Right atrium auricular region (tissue), 2 donors: ENCODE results near the gene RANBP3. TPM values are rescaled to one million over a fixed set of nuclear protein-coding genes. Genes with fewer than 3 reads are reported as not detected.

ENCODE experiments used
- DNase-seq: peaks from one replicate; pipeline ENCODE4 v3.0.0-alpha.2; 2019; ENCODE audit warnings: low spot score
- H3K27ac ChIP-seq, 2 donors: fragments of 200-600 bp; sonication (generic); 1 replicate in 1 of 2; 2 replicates in 1 of 2; pipeline ENCODE4 v1.5.1; 2016 to 2019
- H3K27me3 ChIP-seq, 2 donors: fragments of 200-600 bp; sonication (generic); one replicate each; pipeline versions ENCODE4 v1.5.1 to v1.6.0; 2017 to 2019
- H3K36me3 ChIP-seq: fragments of 200-600 bp; sonication (generic); one replicate; pipeline ENCODE4 v1.5.1; 2016
- H3K4me1 ChIP-seq, 2 donors: fragments of 200-600 bp; sonication (generic); one replicate each; pipeline versions ENCODE4 v1.5.1 to v1.6.0; 2017 to 2019
- H3K4me3 ChIP-seq, 2 donors: fragments of 200-600 bp; sonication (generic); 1 replicate in 1 of 2; 2 replicates in 1 of 2; pipeline ENCODE4 v1.5.1; 2017 to 2019; ENCODE audit warnings: mild to moderate bottlenecking in 1 of 2, moderate library complexity in 1 of 2
- H3K9me3 ChIP-seq, 2 donors: fragments of 200-600 bp; sonication (generic); one replicate each; pipeline ENCODE4 v1.5.1; 2019
- total RNA-seq, 2 donors: library from RNA; depleted of rRNA; stranded (reverse); fragments of >200 nt; gene quantifications; one replicate each; pipeline ENCODE4 v1.1.0, GENCODE V29; 2016
- TF ChIP-seq, protein P1 (sequence below), 2 donors: fragments of 200-600 bp; sonication (generic); IDR thresholded peaks; one replicate each; pipeline ENCODE4 v1.5.1; 2019; ENCODE audit warnings: antibody characterized with exemption in 2 of 2

Gene RANBP3
- total RNA-seq, 2 donors from 2014 or later, result 53.6 to 54.7 TPM

DNA sequence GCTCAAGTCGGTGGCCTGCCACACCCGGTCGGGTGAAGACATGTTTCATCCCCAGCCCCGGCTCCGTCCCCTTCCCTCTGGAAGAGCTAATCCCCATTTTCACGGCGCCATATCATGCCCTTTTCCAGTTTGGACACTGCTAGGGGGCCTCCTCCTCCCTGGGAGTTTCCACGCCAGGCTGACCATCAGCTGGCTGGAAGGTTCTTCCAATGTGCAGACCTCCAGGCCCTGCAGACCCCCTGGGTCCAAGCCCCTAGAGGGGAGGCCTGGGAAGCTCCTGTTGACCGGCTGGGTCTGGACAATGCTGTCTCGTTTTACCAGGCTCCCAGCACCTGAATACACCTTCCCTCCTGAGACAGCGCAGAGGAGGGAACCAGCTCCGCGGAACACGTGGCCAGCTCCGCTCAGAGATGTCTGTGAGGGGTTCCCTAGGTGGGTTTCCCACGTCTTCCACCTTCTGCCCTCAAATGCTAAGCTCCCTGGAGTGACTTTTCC, 44.7 kb upstream of the RANBP3 start:
- H3K4me3 ChIP-seq, result no peak overlapping the region
- TF ChIP-seq, protein P1, sequence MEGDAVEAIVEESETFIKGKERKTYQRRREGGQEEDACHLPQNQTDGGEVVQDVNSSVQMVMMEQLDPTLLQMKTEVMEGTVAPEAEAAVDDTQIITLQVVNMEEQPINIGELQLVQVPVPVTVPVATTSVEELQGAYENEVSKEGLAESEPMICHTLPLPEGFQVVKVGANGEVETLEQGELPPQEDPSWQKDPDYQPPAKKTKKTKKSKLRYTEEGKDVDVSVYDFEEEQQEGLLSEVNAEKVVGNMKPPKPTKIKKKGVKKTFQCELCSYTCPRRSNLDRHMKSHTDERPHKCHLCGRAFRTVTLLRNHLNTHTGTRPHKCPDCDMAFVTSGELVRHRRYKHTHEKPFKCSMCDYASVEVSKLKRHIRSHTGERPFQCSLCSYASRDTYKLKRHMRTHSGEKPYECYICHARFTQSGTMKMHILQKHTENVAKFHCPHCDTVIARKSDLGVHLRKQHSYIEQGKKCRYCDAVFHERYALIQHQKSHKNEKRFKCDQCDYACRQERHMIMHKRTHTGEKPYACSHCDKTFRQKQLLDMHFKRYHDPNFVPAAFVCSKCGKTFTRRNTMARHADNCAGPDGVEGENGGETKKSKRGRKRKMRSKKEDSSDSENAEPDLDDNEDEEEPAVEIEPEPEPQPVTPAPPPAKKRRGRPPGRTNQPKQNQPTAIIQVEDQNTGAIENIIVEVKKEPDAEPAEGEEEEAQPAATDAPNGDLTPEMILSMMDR (IDR thresholded peaks at IDR 0.05), result peak in 1 of 2 donors; percentile 29
- H3K4me1 ChIP-seq, result peaks cover 0 to 11% of the 10 kb centered on the region in 2 donors
- DNase-seq, result no peak
- no peaks in the 10 kb centered on the region for H3K9me3 ChIP-seq
- no peak overlapping the region for H3K27ac ChIP-seq
- peaks cover 12% of the 10 kb centered on the region for H3K36me3 ChIP-seq
- no peaks in the 10 kb centered on the region for H3K27me3 ChIP-seq

- Histone ChIP-seq H3K36me3 (peaks cover 12% of the 10 kb centered on the region), H3K4me3 (no peak overlapping the region), H3K27me3 (no peaks in the 10 kb centered on the region), H3K4me1 (peaks cover 0 to 11% of the 10 kb centered on the region in 2 donors), H3K9me3 (no peaks in the 10 kb centered on the region), H3K27ac (no peak overlapping the region)
- DNase-seq, result peak; percentile 80
- TF ChIP-seq, protein P1 (IDR thresholded peaks at IDR 0.05), result peak; percentile 62 to 81
These were observed 44.1 kb upstream of the RANBP3 start for GRCh38 chr19:6021878-6022569.

GRCh38 chr19:6020972-6021805, 43.2 kb upstream of the RANBP3 start:
- H3K4me1 ChIP-seq, result peaks cover 0 to 11% of the 10 kb centered on the region in 2 donors
- H3K36me3 ChIP-seq, result peaks cover 4% of the 10 kb centered on the region
- no peaks in the 10 kb centered on the region for H3K9me3 ChIP-seq
- H3K4me3 ChIP-seq, result no peak overlapping the region
- H3K27ac ChIP-seq, result no peak overlapping the region
- DNase-seq, result no peak
- H3K27me3 ChIP-seq, result no peaks in the 10 kb centered on the region
- TF ChIP-seq, protein P1 (IDR thresholded peaks at IDR 0.05), result no peak

GRCh38 chr19:6020166-6020882, 42.4 kb upstream of the RANBP3 start:
- Histone ChIP-seq H3K4me1 (peaks cover 0 to 11% of the 10 kb centered on the region in 2 donors), H3K4me3 (no peak overlapping the region), H3K9me3 (no peaks in the 10 kb centered on the region), H3K27ac (no peak overlapping the region), H3K27me3 (no peaks in the 10 kb centered on the region), H3K36me3 (no peaks in the 10 kb centered on the region)
- DNase-seq, result no peak
- TF ChIP-seq, protein P1 (IDR thresholded peaks at IDR 0.05), result no peak

- peaks cover 0 to 11% of the 10 kb centered on the region in 2 donors for H3K4me1 ChIP-seq
- H3K4me3 ChIP-seq, result no peak overlapping the region
- no peaks in the 10 kb centered on the region for H3K27me3 ChIP-seq
- no peak for DNase-seq
- H3K36me3 ChIP-seq, result peaks cover 8% of the 10 kb centered on the region
- no peak overlapping the region for H3K27ac ChIP-seq
- TF ChIP-seq, protein P1 (IDR thresholded peaks at IDR 0.05), result no peak
- H3K9me3 ChIP-seq, result no peaks in the 10 kb centered on the region
These were observed 40.8 kb upstream of the RANBP3 start for GRCh38 chr19:6018786-6019185.
